UCSD-AML1 (cell line): ENCODE measurements around the gene GNS.
"Not testable (repeated sequence)": the region's sequence is repeated elsewhere in the genome, so short reads cannot be mapped to it uniquely, and the experiment has no call there.

Experiments
- DNase-seq: peaks from one replicate; lab custom pipeline; 2025; ENCODE audit not compliant: unreplicated experiment; lab: John Stamatoyannopoulos, UW

The GNS gene

GRCh38 chr12:64780132-64780530, 20.9 kb upstream of the GNS start:
- DNase-seq: no peak

GRCh38 chr12:64779354-64779974, 20.3 kb upstream of the GNS start:
- DNase-seq: no peak

- DNase-seq: not testable (repeated sequence)
Measured at GRCh38 chr12:64775147-64775736, 16.0 kb upstream of the GNS start.

GRCh38 chr12:64773386-64773785, 14.2 kb upstream of the GNS start:
- no peak for DNase-seq

GRCh38 chr12:64767495-64767894, 8.3 kb upstream of the GNS start:
- no peak for DNase-seq

- DNase-seq: no peak
Measured at GRCh38 chr12:64760808-64761573, 1.8 kb upstream of the GNS start.

GRCh38 chr12:64757771-64758170, 1.4 kb downstream of the GNS start:
- DNase-seq: no peak

- DNase-seq: no peak
Measured at GRCh38 chr12:64756376-64756775, 2.8 kb downstream of the GNS start.

- DNase-seq: no peak
Measured at GRCh38 chr12:64753427-64753826, 5.8 kb downstream of the GNS start.

GRCh38 chr12:64752833-64753238, 6.4 kb downstream of the GNS start:
- peak; percentile 17 for DNase-seq

- DNase-seq: no peak
Measured at GRCh38 chr12:64752032-64752431, 7.2 kb downstream of the GNS start.

- DNase-seq: no peak
Measured at GRCh38 chr12:64749461-64750200, 9.6 kb downstream of the GNS start.

GRCh38 chr12:64747695-64748094, 11.5 kb downstream of the GNS start:
- no peak for DNase-seq

- no peak for DNase-seq
Measured at GRCh38 chr12:64746663-64747062, 12.5 kb downstream of the GNS start.

- DNase-seq: no peak
Measured at GRCh38 chr12:64745980-64746379, 13.2 kb downstream of the GNS start.

GRCh38 chr12:64745259-64745807, 13.9 kb downstream of the GNS start:
- no peak for DNase-seq

- no peak for DNase-seq
Measured at GRCh38 chr12:64744422-64745258, 14.6 kb downstream of the GNS start.

- no peak for DNase-seq
Measured at GRCh38 chr12:64743206-64743605, 16.0 kb downstream of the GNS start.

- DNase-seq: no peak
Measured at GRCh38 chr12:64742416-64742815, 16.8 kb downstream of the GNS start.

GRCh38 chr12:64740646-64741045, 18.6 kb downstream of the GNS start:
- DNase-seq: no peak
